GM19395 (cell line): Measurements from ENCODE around the gene PDP2.

Source experiments
- ATAC-seq: cut with Tn5 transposase; IDR thresholded peaks from one replicate; pipeline ENCODE4 v1.9.1; 2021; ENCODE audit warnings: mild to moderate bottlenecking, moderate library complexity; ENCODE audit not compliant: unreplicated experiment

Gene PDP2

DNA sequence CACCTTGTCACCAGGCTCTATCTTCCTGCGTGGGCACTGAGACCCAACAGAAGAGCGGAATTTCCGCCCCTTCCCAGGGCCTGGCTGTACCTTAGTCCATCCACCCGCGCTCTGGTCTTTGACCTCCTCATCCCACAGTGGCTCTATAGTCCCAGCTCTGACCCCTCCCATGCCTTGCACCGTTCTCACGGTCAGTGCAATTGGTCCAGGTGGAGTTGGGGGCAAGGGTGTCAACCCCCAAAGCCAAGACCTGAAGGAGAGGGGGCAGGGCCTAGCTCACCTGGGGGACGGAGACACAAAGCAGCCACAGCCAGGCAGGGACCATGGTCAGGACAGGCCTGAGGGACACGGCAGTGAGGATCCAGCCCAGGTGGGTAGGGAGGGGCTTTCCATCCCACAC is 37.4 kb downstream of the PDP2 start:
- no peak for ATAC-seq

- no peak for ATAC-seq
These were observed 38.0 kb downstream of the PDP2 start for GRCh38 chr16:66918355-66918754.

GRCh38 chr16:66918803-66919568 is 38.7 kb downstream of the PDP2 start, which contains the start of gene CDH16:
TSS of gene CDH16 (minus strand) at chr16:66918885. CDS start at chr16:66918065, 820 bp downstream.
- ATAC-seq: no peak

GRCh38 chr16:66919569-66920298 is 39.4 kb downstream of the PDP2 start:
- no peak for ATAC-seq

- ATAC-seq: no peak
These were observed 39.9 kb downstream of the PDP2 start for GRCh38 chr16:66920299-66920590.

DNA sequence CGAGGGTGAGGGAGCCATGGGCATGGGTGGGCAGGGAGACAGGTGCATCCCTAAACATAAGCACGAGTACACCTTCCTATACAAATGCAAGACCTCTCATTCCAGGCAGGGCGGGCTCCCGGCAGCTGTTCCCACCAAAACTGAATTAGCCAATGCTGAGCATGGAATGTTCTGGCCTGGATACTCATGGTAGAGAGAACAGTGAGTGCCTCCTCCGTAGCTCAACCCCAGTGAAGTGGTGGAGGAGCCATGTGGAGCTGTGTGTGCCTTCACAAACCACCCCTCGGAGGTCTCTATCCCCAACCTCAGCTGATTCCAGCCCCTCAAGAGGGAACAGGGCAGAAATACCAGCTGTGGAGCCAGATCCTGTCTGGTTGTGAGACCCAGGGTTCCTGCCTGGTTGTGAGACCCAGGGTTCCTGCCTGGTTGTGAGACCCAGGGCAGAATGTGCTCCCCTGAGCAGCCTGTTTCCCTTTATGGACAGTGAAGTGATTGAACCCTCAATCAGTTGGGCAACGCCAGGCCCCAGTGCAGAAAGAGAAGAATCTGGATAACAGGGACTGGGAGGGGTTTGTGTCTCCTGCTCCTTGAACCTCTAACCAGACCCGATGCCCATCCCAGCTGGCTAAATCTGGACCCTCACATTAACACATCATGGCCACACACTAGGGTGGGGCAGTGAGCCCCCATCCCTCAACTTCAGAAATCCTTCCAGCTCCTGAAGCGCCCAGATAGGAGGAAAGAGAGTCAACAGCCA is 40.8 kb downstream of the PDP2 start:
- ATAC-seq: no peak

- ATAC-seq: no peak
These were observed 41.6 kb downstream of the PDP2 start for GRCh38 chr16:66921729-66922450.

DNA sequence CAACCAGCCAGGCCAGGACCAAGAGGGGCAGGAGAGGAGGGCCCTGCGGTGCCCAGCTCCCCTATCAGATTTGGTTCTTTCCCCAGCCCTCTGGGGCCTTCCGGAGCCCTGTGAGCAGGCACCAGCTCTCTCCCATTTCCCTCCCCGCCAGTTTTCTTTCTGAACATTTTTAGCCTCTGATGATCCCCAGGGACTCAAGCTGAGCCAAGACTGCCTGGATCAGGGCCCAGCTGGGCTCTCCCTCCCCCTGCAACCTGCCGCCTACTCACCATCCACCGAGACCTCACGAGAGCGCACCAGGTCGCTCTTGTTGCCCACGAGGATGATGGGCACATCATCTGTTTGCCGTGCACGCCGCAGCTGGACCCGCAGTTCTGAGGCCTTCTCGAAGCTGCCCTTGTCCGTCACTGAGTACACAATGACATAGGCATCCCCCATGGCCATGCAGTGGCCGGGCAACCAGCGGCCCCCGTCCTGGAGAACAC is 43.0 kb downstream of the PDP2 start:
- no peak for ATAC-seq

DNA sequence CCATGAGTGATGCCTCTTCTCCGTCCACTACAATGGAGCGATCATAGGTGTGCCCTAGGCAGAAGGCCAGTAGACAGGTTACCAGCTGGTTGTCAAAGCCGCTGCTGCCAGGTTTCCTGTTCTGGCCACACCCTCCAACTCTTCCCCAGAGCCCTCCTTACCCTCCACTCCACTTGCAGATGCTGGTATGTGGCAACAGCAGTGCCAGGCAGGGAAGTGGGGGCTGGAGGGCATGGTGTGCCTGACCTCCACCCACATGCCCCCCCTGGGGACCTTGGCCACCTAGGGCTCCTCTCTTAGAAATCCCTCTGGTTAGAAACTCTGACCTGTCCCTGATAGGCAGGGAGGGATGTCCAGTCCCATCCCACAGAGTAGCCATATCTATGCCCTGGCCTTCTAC is 43.6 kb downstream of the PDP2 start:
- no peak for ATAC-seq

DNA sequence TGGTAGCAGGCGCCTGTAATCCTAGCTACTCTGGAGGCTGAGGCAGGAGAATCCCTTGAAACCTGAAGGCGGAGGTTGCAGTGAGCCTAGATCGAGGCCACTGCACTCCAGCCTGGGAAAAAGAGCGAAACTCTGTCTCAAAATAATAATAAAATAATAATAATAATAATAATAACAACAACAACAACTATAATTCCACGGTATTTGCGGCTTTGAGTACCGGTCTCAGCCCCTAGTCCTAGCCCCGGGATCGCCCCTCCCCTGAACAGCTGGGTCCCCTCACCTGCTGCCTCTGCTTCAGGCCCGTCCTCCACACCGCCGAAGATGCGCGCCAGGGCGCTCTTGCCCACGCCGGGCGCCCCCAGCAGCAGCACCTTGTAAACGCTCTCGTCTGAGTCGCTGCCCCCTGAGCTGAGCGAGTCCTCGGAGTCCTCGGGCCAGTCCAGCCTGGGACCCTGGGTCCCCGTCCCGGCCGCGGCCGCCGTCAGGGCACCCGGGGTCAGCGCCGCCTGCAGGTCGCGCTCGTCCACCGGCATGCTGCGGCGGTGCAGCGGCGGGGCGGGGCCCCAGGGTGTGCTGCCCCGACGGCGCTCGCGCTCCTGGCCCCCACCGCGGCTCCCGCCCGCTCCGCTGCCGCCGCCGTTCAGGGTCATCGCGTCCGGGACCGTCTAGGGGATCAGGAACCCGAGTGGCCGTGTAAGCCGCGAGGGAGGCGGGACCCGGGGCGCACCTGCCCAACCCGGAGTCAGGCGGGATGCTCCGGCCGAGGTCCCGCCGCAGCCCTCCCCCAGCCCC is 44.4 kb downstream of the PDP2 start:
- ATAC-seq: no peak

DNA sequence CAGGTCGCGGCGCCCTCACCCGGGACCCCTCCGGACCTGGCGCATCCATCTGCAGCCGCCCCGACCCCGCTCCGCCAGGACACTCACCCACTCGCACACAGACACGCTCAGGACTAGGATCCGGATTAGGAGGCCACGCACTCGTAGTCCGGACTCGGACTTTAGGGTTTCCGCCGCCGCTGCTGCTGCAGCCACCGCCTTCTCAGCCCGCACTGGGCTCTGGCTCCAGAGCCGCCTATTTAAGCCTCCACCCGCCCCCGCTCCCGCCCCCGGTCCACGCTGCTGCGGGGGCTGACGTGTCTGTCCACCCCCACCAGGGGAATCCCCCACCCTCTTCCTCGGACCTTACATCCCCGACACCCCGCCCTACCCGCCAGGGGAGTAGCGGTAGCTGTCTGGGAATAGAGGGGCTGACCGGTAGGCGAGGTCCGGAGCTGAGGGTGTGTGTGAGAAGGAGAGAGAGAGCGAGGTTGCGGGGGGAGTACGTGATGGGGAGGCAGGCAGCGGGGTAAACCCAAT is 45.1 kb downstream of the PDP2 start, which contains the start of gene RRAD:
Gene RRAD, minus strand, starts transcription at position 214 of the 519 bp plus-strand sequence. CDS start 356 bp downstream, outside the sequence.
- ATAC-seq: no peak

DNA sequence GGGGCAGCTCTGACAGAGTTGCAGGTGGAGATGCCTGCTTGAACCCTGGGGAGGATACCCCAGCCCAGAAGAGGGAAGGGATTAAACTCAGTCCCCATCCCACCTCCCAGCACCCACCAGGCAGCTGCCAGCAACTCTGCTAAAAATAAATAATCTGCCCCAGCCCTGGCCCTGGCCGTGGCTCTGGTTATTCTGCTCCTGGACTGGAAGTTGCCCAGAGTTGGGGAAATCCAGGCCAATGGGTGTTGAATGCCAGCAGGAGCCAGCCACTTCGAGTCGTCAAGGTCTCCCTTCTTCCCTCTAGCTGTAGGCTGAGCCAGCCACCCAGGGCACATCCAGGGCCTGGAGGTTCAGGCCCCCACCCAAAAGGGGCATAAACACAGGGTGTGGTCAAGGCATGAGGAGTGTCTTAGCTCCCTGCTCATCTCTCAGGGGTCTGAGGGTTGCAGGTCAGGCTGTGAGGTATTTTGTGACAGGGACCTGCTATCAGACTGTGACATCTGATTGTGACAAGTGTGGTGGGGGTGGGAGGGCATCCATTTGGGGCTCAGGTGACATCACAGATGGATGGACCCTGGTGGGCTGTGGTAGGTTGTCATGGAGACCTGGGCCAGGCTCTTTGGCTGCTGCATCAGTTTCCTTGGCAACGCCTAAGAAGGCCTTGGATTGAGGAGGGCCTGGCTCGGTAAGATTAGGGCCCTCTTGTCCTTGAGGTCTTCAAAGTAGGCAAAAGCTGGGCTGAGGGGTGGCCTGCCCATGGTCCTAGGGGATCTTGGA is 46.0 kb downstream of the PDP2 start:
- no peak for ATAC-seq

- no peak for ATAC-seq
These were observed 46.7 kb downstream of the PDP2 start for GRCh38 chr16:66926961-66927436.

DNA sequence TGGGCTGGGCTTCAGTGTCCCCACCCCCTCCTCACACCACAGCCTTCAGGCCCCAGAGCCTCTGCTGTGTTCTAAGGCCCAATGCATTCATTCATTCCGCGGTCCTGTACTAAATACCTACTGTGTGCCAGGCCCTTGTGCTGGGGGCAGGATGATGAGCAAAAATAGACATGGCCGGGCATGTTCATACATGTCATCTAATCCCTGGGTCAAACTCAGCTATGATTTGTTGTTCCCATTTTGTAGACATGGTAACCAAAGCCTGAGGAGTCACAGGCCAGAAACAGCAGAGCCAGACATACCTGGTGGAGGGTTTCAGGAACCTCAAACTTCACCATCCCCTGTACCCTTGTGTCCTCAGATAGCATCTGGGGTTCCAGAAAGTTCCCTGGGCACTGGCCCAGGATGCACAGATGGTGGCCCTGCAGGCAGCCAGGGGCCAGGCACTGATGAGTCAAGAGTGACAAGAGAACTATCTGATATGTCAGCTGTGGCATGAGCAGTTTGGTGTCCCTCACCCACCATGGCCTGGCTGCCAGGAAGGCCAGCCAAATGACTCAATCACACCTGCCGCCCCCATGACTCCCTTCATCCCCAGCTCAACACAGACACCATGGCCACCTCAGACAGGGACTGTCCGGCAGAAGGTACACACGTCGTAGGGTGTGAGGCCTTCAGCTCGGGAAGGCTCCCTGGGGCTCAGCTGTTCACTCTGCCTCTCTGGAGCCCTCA is 47.8 kb downstream of the PDP2 start:
- ATAC-seq: no peak

GRCh38 chr16:66928702-66929388 is 48.5 kb downstream of the PDP2 start:
- no peak for ATAC-seq

GRCh38 chr16:66930189-66930588 is 49.9 kb downstream of the PDP2 start:
- no peak for ATAC-seq

GRCh38 chr16:66931665-66932064 is 51.4 kb downstream of the PDP2 start:
- no peak for ATAC-seq

DNA sequence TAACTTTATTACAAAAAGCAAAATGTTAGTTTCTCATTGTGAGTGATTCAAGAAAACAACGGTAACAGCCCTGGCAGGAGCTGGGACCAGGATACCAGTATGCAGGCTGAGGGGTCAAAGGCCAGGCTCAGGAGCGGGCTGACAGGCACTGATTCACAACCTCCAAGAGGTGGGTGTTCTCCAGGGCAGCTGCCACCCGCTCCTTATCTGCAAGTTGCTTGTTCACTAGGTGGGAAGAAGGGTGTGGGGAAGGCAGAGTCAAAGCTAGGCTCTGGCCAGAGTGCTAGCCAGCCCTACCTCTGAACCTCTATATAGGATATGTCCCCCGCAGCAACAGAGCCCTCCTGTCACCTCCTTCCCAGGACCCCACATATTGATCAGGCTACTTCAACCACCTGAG is 51.8 kb downstream of the PDP2 start:
- ATAC-seq: no peak
